Progenitor cell of endocrine pancreas (in vitro differentiated cells): Measurements from ENCODE around the gene KLHL40. TPM values are rescaled to one million over a fixed set of nuclear protein-coding genes. Genes with fewer than 3 reads are reported as not detected.

Experiments used
- DNase-seq: peaks from one replicate; pipeline ENCODE4 v3.0.0; 2021; ENCODE audit warnings: low spot score; ENCODE audit not compliant: unreplicated experiment
- H3K27ac Mint-ChIP-seq: 2 replicates; pipeline ENCODE4 v1.8.0; 2021; ENCODE audit warnings: mild to moderate bottlenecking, moderate library complexity, mixed read lengths
- H3K27me3 Mint-ChIP-seq: 2 replicates; pipeline ENCODE4 v1.8.0; 2021; ENCODE audit warnings: mixed read lengths
- H3K36me3 Mint-ChIP-seq: 2 replicates; pipeline ENCODE4 v1.8.0; 2022; ENCODE audit warnings: mixed read lengths; ENCODE audit not compliant: insufficient read depth
- H3K4me1 Mint-ChIP-seq: 2 replicates; pipeline ENCODE4 v1.8.0; 2021; ENCODE audit warnings: low read depth, mixed read lengths
- H3K4me3 Mint-ChIP-seq: 2 replicates; pipeline ENCODE4 v1.8.0; 2021; ENCODE audit warnings: low read depth, mild to moderate bottlenecking, moderate library complexity, mixed read lengths
- H3K9me3 Mint-ChIP-seq: 2 replicates; pipeline ENCODE4 v1.8.0; 2021; ENCODE audit warnings: low read depth, mixed read lengths
- CTCF ChIP-seq: fragments of 200-600 bp; sonication (generic); IDR thresholded peaks from one replicate; pipeline ENCODE4 v1.5.0; 2021; ENCODE audit warnings: antibody characterized with exemption, mild to moderate bottlenecking; ENCODE audit not compliant: unreplicated experiment
- total RNA-seq: library from RNA; stranded (reverse); gene quantifications from 2 replicates; pipeline ENCODE4 v1.2.1, GENCODE V29; 2021

KLHL40 gene
- total RNA-seq, 1 donor from 2014 or later, result not detected

- Mint-ChIP-seq H3K4me1 (no peaks in the 10 kb centered on the region), H3K27ac (peak overlapping the region; percentile 14), H3K9me3 (no peaks in the 10 kb centered on the region), H3K27me3 (peaks cover 7% of the 10 kb centered on the region), H3K4me3 (no peak overlapping the region), H3K36me3 (no peaks in the 10 kb centered on the region)
- no peak for DNase-seq
- TF ChIP-seq CTCF, result no peak
These were observed 16.9 kb upstream of the KLHL40 start for GRCh38 chr3:42668413-42668760.

- H3K9me3 Mint-ChIP-seq, result no peaks in the 10 kb centered on the region
- no peak for DNase-seq
- no peaks in the 10 kb centered on the region for H3K4me1 Mint-ChIP-seq
- H3K27me3 Mint-ChIP-seq, result peaks cover 7% of the 10 kb centered on the region
- H3K4me3 Mint-ChIP-seq, result no peak overlapping the region
- H3K27ac Mint-ChIP-seq, result no peak overlapping the region
- no peak for TF ChIP-seq CTCF
- H3K36me3 Mint-ChIP-seq, result no peaks in the 10 kb centered on the region
These were observed 16.5 kb upstream of the KLHL40 start for GRCh38 chr3:42668793-42669217.

GRCh38 chr3:42670051-42670576 lies 15.2 kb upstream of the KLHL40 start:
- H3K4me1 Mint-ChIP-seq, result no peaks in the 10 kb centered on the region
- no peak for DNase-seq
- no peak for TF ChIP-seq CTCF
- H3K36me3 Mint-ChIP-seq, result no peaks in the 10 kb centered on the region
- H3K27ac Mint-ChIP-seq, result no peak overlapping the region
- H3K27me3 Mint-ChIP-seq, result peaks cover 10% of the 10 kb centered on the region
- no peak overlapping the region for H3K4me3 Mint-ChIP-seq
- H3K9me3 Mint-ChIP-seq, result no peaks in the 10 kb centered on the region

- TF ChIP-seq CTCF, result no peak
- Mint-ChIP-seq H3K4me1 (no peaks in the 10 kb centered on the region), H3K36me3 (no peaks in the 10 kb centered on the region), H3K9me3 (no peaks in the 10 kb centered on the region), H3K27ac (no peak overlapping the region), H3K4me3 (no peak overlapping the region), H3K27me3 (peaks cover 10% of the 10 kb centered on the region)
- no peak for DNase-seq
These were observed 14.7 kb upstream of the KLHL40 start for GRCh38 chr3:42670670-42671069.

GRCh38 chr3:42672515-42672914 lies 12.8 kb upstream of the KLHL40 start:
- DNase-seq, result no peak
- H3K36me3 Mint-ChIP-seq, result no peaks in the 10 kb centered on the region
- H3K27ac Mint-ChIP-seq, result no peak overlapping the region
- peaks cover 11% of the 10 kb centered on the region for H3K9me3 Mint-ChIP-seq
- H3K4me3 Mint-ChIP-seq, result no peak overlapping the region
- no peaks in the 10 kb centered on the region for H3K4me1 Mint-ChIP-seq
- H3K27me3 Mint-ChIP-seq, result peaks cover 10% of the 10 kb centered on the region
- TF ChIP-seq CTCF, result no peak
